Neural progenitor cell (in vitro differentiated cells): ENCODE results near the gene WDR41.

Experiments used
- CTCF ChIP-seq: fragments of 200-600 bp; sonication (generic); IDR thresholded peaks from 2 replicates; pipeline ENCODE4 v1.5.1; 2017; ENCODE audit warnings: antibody characterized with exemption, mild to moderate bottlenecking
- EZH2phosphoT487 ChIP-seq: fragments of 200-600 bp; sonication (generic); IDR thresholded peaks from 2 replicates; pipeline ENCODE4 v1.6.1; 2017; ENCODE audit warnings: antibody characterized with exemption

- TF ChIP-seq CTCF, result no peak
- TF ChIP-seq EZH2phosphoT487, result no peak
These were observed 85.0 kb downstream of the WDR41 start for GRCh38 chr5:77407152-77407551.
